ENCODE data around the gene MLEC. TPM values are rescaled to one million over a fixed set of nuclear protein-coding genes. Genes with fewer than 3 reads are reported as not detected.

MLEC gene
- total and polyA plus RNA-seq, 10 donors = 7.7 to 117 (median 68.9) TPM

GRCh38 chr12:120705618-120706017 lies 18.7 kb downstream of the MLEC start:
- DNase-seq = no peak
- Histone ChIP-seq H3K36me3 (peaks cover 0 to 40% (median 17%) of the 10 kb centered on the region in 6 donors), H3K27ac (no peak overlapping the region), H3K4me3 (no peak overlapping the region), H3K4me1 (peaks cover 6 to 42% (median 15%) of the 10 kb centered on the region in 6 donors), H3K27me3 (replicated peaks in 1 of 7) (no peaks in the 10 kb centered on the region), H3K9me3 (no peaks in the 10 kb centered on the region)
- intact Hi-C loops (cut with DNase I; ENCODE audit: low total_unique reads) = no loop called here
- TF ChIP-seq, protein P1, sequence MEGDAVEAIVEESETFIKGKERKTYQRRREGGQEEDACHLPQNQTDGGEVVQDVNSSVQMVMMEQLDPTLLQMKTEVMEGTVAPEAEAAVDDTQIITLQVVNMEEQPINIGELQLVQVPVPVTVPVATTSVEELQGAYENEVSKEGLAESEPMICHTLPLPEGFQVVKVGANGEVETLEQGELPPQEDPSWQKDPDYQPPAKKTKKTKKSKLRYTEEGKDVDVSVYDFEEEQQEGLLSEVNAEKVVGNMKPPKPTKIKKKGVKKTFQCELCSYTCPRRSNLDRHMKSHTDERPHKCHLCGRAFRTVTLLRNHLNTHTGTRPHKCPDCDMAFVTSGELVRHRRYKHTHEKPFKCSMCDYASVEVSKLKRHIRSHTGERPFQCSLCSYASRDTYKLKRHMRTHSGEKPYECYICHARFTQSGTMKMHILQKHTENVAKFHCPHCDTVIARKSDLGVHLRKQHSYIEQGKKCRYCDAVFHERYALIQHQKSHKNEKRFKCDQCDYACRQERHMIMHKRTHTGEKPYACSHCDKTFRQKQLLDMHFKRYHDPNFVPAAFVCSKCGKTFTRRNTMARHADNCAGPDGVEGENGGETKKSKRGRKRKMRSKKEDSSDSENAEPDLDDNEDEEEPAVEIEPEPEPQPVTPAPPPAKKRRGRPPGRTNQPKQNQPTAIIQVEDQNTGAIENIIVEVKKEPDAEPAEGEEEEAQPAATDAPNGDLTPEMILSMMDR (IDR thresholded peaks at IDR 0.05 in 8 of 11, conservative IDR thresholded peaks at IDR 0.05 in 3 of 11) = no peak
- TF ChIP-seq POLR2A (IDR thresholded peaks at IDR 0.05) = no peak
- no peak for TF ChIP-seq POLR2AphosphoS5 (IDR thresholded peaks at IDR 0.05)
- WGBS, 5 donors = 78 to 100% (median 94%) methylated on average over 1 of the region's 1 CpG

DNA sequence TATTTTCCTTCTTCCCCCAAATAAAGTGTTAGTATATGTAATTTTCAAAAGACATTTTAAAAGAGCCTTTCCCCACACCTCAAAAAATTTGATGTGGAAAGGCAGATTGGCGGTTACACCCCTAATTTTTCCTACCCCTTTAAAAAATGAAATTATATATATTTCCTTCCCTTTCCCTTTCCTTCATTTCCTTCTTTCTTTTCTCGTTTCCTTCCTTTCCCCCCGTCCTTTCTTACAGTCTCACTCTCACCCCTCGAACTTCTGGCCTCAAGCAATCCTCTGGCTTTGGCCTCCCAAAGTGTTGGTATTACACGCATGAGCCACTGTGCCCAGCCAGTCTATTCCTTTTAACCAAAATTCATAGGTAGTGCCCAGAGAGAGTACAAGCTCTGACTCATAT lies 19.1 kb downstream of the MLEC start:
- TF ChIP-seq POLR2A (IDR thresholded peaks at IDR 0.05) (no peak), POLR2AphosphoS5 (IDR thresholded peaks at IDR 0.05) (no peak)
- TF ChIP-seq, protein P1 (IDR thresholded peaks at IDR 0.05 in 8 of 11, conservative IDR thresholded peaks at IDR 0.05 in 3 of 11) = no peak
- WGBS, 5 donors = 62 to 78% (median 71%) methylated on average over 5 of the region's 5 CpGs
- H3K4me3 ChIP-seq = no peak overlapping the region
- no peaks in the 10 kb centered on the region for H3K27me3 ChIP-seq (replicated peaks in 1 of 7)
- H3K4me1 ChIP-seq = peaks cover 7 to 45% (median 17%) of the 10 kb centered on the region in 6 donors
- no peaks in the 10 kb centered on the region for H3K9me3 ChIP-seq
- peaks cover 0 to 36% (median 13%) of the 10 kb centered on the region in 6 donors for H3K36me3 ChIP-seq
- no peak overlapping the region for H3K27ac ChIP-seq
- intact Hi-C loops (cut with DNase I; ENCODE audit: low total_unique reads) = no loop called here
- DNase-seq = no peak

GRCh38 chr12:120708651-120709050 lies 21.7 kb downstream of the MLEC start:
- Histone ChIP-seq H3K4me3 (no peak overlapping the region), H3K36me3 (peaks cover 0 to 16% (median 4%) of the 10 kb centered on the region in 6 donors), H3K27ac (no peak overlapping the region), H3K4me1 (peaks cover 15 to 56% (median 35%) of the 10 kb centered on the region in 6 donors), H3K27me3 (replicated peaks in 1 of 7) (no peaks in the 10 kb centered on the region), H3K9me3 (no peaks in the 10 kb centered on the region)
- intact Hi-C loops (cut with DNase I; ENCODE audit: low total_unique reads) = no loop called here
- TF ChIP-seq POLR2A (IDR thresholded peaks at IDR 0.05) (no peak), POLR2AphosphoS5 (IDR thresholded peaks at IDR 0.05) (no peak)
- TF ChIP-seq, protein P1 (IDR thresholded peaks at IDR 0.05 in 8 of 11, conservative IDR thresholded peaks at IDR 0.05 in 3 of 11) = no peak
- WGBS, 5 donors = 68 to 84% (median 70%) methylated on average over 3 to 4 of the region's 4 CpGs
- DNase-seq = no peak

GRCh38 chr12:120710031-120710804 lies 23.3 kb downstream of the MLEC start, which contains the start of gene UNC119B:
Gene UNC119B (plus strand): TSS chr12:120710458. CDS start chr12:120710475, 17 bp downstream.
- WGBS, 5 donors = 0 to 2% (median 1%) methylated on average over 10 to 72 of the region's 76 CpGs
- intact Hi-C loops (cut with DNase I; ENCODE audit: low total_unique reads) = loop anchor here (5.0 kb wide), 1 partner anchor 128 kb away; the partner anchor contains the start of gene POP5
- Histone ChIP-seq H3K27me3 (replicated peaks in 1 of 7) (no peaks in the 10 kb centered on the region), H3K9me3 (no peaks in the 10 kb centered on the region), H3K4me3 (peak within 1 kb of the TSS; percentile 85 to 99 (median 95)), H3K27ac (peak within 1 kb of the TSS; percentile 68 to 92 (median 86)), H3K36me3 (peaks cover 0 to 26% (median 16%) of the 10 kb centered on the region in 6 donors), H3K4me1 (peaks cover 15 to 54% (median 39%) of the 10 kb centered on the region in 6 donors)
- TF ChIP-seq, protein P1 (IDR thresholded peaks at IDR 0.05 in 8 of 11, conservative IDR thresholded peaks at IDR 0.05 in 3 of 11) = peak in 1 of 11 experiments; percentile 20
- TF ChIP-seq POLR2AphosphoS5 (IDR thresholded peaks at IDR 0.05) (peak; percentile 72 to 86 (median 80)), POLR2A (IDR thresholded peaks at IDR 0.05) (no peak)
- peak; percentile 94 for DNase-seq
